NCI-H1048 (cell line): Measurements from ENCODE around the gene TEAD1.

Experiments
- DNase-seq: peaks from one replicate; lab custom pipeline; 2025; lab: John Stamatoyannopoulos, UW

Gene TEAD1

GRCh38 chr11:12673924-12674570 is at the start of gene TEAD1:
TSS of gene TEAD1 (plus strand) at chr11:12674421.
- peak; percentile 81 for DNase-seq

GRCh38 chr11:12624595-12624994 is 49.6 kb upstream of the TEAD1 start:
- no peak for DNase-seq

- DNase-seq = no peak
Measured at GRCh38 chr11:12625438-12626071, 48.7 kb upstream of the TEAD1 start.

- no peak for DNase-seq
Measured at GRCh38 chr11:12626616-12627015, 47.6 kb upstream of the TEAD1 start.

GRCh38 chr11:12628314-12628713 is 45.9 kb upstream of the TEAD1 start:
- no peak for DNase-seq

- DNase-seq = no peak
Measured at GRCh38 chr11:12629601-12630313, 44.5 kb upstream of the TEAD1 start.

GRCh38 chr11:12631651-12632050 is 42.6 kb upstream of the TEAD1 start:
- no peak for DNase-seq

GRCh38 chr11:12634329-12634728 is 39.9 kb upstream of the TEAD1 start:
- DNase-seq = no peak

- no peak for DNase-seq
Measured at GRCh38 chr11:12636871-12637410, 37.3 kb upstream of the TEAD1 start.

GRCh38 chr11:12639388-12639787 is 34.8 kb upstream of the TEAD1 start:
- no peak for DNase-seq

GRCh38 chr11:12640355-12640754 is 33.9 kb upstream of the TEAD1 start:
- DNase-seq = no peak

GRCh38 chr11:12640926-12641849 is 33.0 kb upstream of the TEAD1 start:
- DNase-seq = no peak

- no peak for DNase-seq
Measured at GRCh38 chr11:12642040-12642439, 32.2 kb upstream of the TEAD1 start.

- DNase-seq = no peak
Measured at GRCh38 chr11:12642806-12643428, 31.3 kb upstream of the TEAD1 start.

- DNase-seq = no peak
Measured at GRCh38 chr11:12646478-12646877, 27.7 kb upstream of the TEAD1 start.

GRCh38 chr11:12653729-12654128 is 20.5 kb upstream of the TEAD1 start:
- DNase-seq = no peak

GRCh38 chr11:12655842-12656241 is 18.4 kb upstream of the TEAD1 start:
- no peak for DNase-seq

GRCh38 chr11:12657336-12657735 is 16.9 kb upstream of the TEAD1 start:
- no peak for DNase-seq

- no peak for DNase-seq
Measured at GRCh38 chr11:12657981-12658380, 16.2 kb upstream of the TEAD1 start.

GRCh38 chr11:12662101-12662689 is 12.0 kb upstream of the TEAD1 start:
- no peak for DNase-seq

- DNase-seq = no peak
Measured at GRCh38 chr11:12664385-12664784, 9.8 kb upstream of the TEAD1 start.
